OCI-LY7 (cell line): ENCODE results near the gene IL24. TPM values are rescaled to one million over a fixed set of nuclear protein-coding genes. Genes with fewer than 3 reads are reported as not detected.

Source experiments
- BruUV-seq: library from RNA; stranded (reverse); fragments of 400-500 nt; replicated peaks from 2 replicates; lab custom pipeline; 2021; lab: Mats Ljungman, UMichigan
- CTCF ChIA-PET: fragments of 300-600 bp; sonication (Branson Sonifier 250); formaldehyde crosslinking; loops from one replicate; lab custom pipeline; 2022; ENCODE audit warnings: antibody characterized with exemption; ENCODE audit not compliant: unreplicated experiment; lab: Charles Lee
- POLR2A ChIA-PET: fragments of 300-600 bp; sonication (Branson Sonifier 250); formaldehyde crosslinking; loops from one replicate; lab custom pipeline; 2022; ENCODE audit warnings: antibody characterized with exemption; lab: Charles Lee
- DNase-seq: peaks from one replicate; pipeline ENCODE4 v3.0.0-alpha.2; 2015; ENCODE audit warnings: low spot score
- H2AFZ ChIP-seq: fragments of 200-600 bp; sonication (generic), shearing (Covaris generic); 2 replicates; pipeline ENCODE4 v1.6.1; 2014; ENCODE audit warnings: mild to moderate bottlenecking, antibody characterized with exemption, low read length, moderate library complexity
- H3K27ac ChIP-seq: fragments of 200-600 bp; sonication (generic); 2 replicates; pipeline ENCODE4 v1.5.1; 2014; ENCODE audit warnings: mixed run types, low read depth, mild to moderate bottlenecking, moderate library complexity, low read length, inconsistent platforms; ENCODE audit not compliant: poor library complexity, severe bottlenecking
- H3K36me3 ChIP-seq: fragments of 200-600 bp; sonication (generic); 2 replicates; pipeline ENCODE4 v1.6.1; 2014; ENCODE audit warnings: mild to moderate bottlenecking, antibody characterized with exemption, low read length, moderate library complexity, mixed read lengths; ENCODE audit not compliant: insufficient read depth
- H3K4me1 ChIP-seq: fragments of 200-600 bp; sonication (generic); 2 replicates; pipeline ENCODE4 v1.5.1; 2014; ENCODE audit warnings: mild to moderate bottlenecking, low read length; ENCODE audit not compliant: insufficient read depth, poor library complexity, severe bottlenecking
- H3K4me2 ChIP-seq: fragments of 200-600 bp; sonication (generic); 2 replicates; pipeline ENCODE4 v1.6.1; 2014; ENCODE audit warnings: mild to moderate bottlenecking, low read length
- H3K4me3 ChIP-seq: fragments of 200-600 bp; sonication (generic); 2 replicates; pipeline ENCODE4 v1.5.1; 2014; ENCODE audit warnings: mild to moderate bottlenecking, low read depth, low read length; ENCODE audit not compliant: poor library complexity, severe bottlenecking
- H3K79me2 ChIP-seq: fragments of 200-600 bp; sonication (generic); 2 replicates; pipeline ENCODE4 v1.6.1; 2016; ENCODE audit warnings: low read depth, mild to moderate bottlenecking, low read length, moderate library complexity, mixed read lengths; ENCODE audit not compliant: insufficient read depth
- H3K9me2 ChIP-seq: fragments of 200-600 bp; sonication (generic); 2 replicates; pipeline ENCODE4 v1.6.1; 2016; ENCODE audit warnings: mild to moderate bottlenecking, low read length, mixed read lengths; ENCODE audit not compliant: insufficient read depth
- H3K9me3 ChIP-seq: fragments of 200-600 bp; sonication (generic); 2 replicates; pipeline ENCODE4 v1.6.1; 2014; ENCODE audit warnings: mild to moderate bottlenecking, mixed run types, low read length, mixed read lengths
- H4K20me1 ChIP-seq: fragments of 200-600 bp; sonication (generic); 2 replicates; pipeline ENCODE4 v1.6.1; 2014; ENCODE audit warnings: mild to moderate bottlenecking, antibody characterized with exemption, low read length, moderate library complexity, mixed read lengths; ENCODE audit not compliant: insufficient read depth
- CTCF ChIP-seq: fragments of 200-600 bp; sonication (generic); conservative IDR thresholded peaks from 2 replicates; pipeline ENCODE4 v1.5.1; 2014; ENCODE audit warnings: mild to moderate bottlenecking, antibody characterized with exemption, low read length, moderate library complexity, mixed read lengths
- EZH2phosphoT487 ChIP-seq: fragments of 200-600 bp; sonication (generic); IDR thresholded peaks from 2 replicates; pipeline ENCODE4 v1.6.1; 2018; ENCODE audit warnings: low read depth, borderline replicate concordance, mild to moderate bottlenecking, mixed run types, antibody characterized with exemption, low read length, moderate library complexity, mixed read lengths
- intact Hi-C: fragments of 100-400 bp; cut with micrococcal nuclease; formaldehyde crosslinking; loops from one replicate; pipeline ENCODE4 v1.10.0; 2022; ENCODE audit not compliant: unreplicated experiment
- total RNA-seq, 2 experiments: library from RNA; depleted of rRNA in 1 of 2; stranded (reverse); fragments of >200 nt in 1 of 2; shearing (Covaris generic) in 1 of 2; gene quantifications; 2 replicates each; pipeline ENCODE4 v1.2.3, GENCODE V29; 2014 to 2022

IL24 gene
- total RNA-seq, 2 experiments from 2014 or later: not detected

- intact Hi-C loops: no loop called here
- POLR2A ChIA-PET: interaction anchor here (0.9 to 1.5 kb wide), 4 partner anchors 8 to 16 kb away, joined by 3 to 4 read pairs (median 4); no protein-coding TSS in a partner anchor
Measured at GRCh38 chr1:206916000-206916709, 18.9 kb downstream of the IL24 start.

GRCh38 chr1:206918076-206918475 is 20.8 kb downstream of the IL24 start:
- no peaks in the 10 kb centered on the region for H3K9me3 ChIP-seq
- H3K4me3 ChIP-seq: no peak overlapping the region
- H3K36me3 ChIP-seq: no peaks in the 10 kb centered on the region
- ChIA-PET POLR2A (interaction anchor here (0.6 to 1.1 kb wide), 2 partner anchors 100 to 246 kb away, joined by 3 to 5 read pairs; no protein-coding TSS in a partner anchor), CTCF (interaction anchor here (1.4 kb wide), 1 partner anchor 9 kb away, joined by 3 read pairs; no protein-coding TSS in a partner anchor)
- intact Hi-C loops: no loop called here
- H3K79me2 ChIP-seq: no peaks in the 10 kb centered on the region
- no peak overlapping the region for H3K4me2 ChIP-seq
- no peak for DNase-seq
- no peaks in the 10 kb centered on the region for H3K9me2 ChIP-seq
- peaks cover 22% of the 10 kb centered on the region for H3K4me1 ChIP-seq
- H2AFZ ChIP-seq: no peak overlapping the region
- no TSS peak for BruUV-seq
- H3K27ac ChIP-seq: no peak overlapping the region
- TF ChIP-seq EZH2phosphoT487 (no peak), CTCF (no peak)
- H4K20me1 ChIP-seq: no peaks in the 10 kb centered on the region

More at GRCh38 chr1:206916000-206916709, 18.9 kb downstream of the IL24 start:
- no peak overlapping the region for H2AFZ ChIP-seq
- no peaks in the 10 kb centered on the region for H3K9me2 ChIP-seq
- CTCF ChIA-PET: interaction anchor here (0.6 to 1.5 kb wide), 3 partner anchors 15 to 181 kb away, joined by 3 to 4 read pairs (median 4); no protein-coding TSS in a partner anchor
- no peak overlapping the region for H3K27ac ChIP-seq
- no peaks in the 10 kb centered on the region for H3K36me3 ChIP-seq
- H4K20me1 ChIP-seq: no peaks in the 10 kb centered on the region
- DNase-seq: no peak
- no TSS peak for BruUV-seq
- H3K4me3 ChIP-seq: no peak overlapping the region
- no peaks in the 10 kb centered on the region for H3K9me3 ChIP-seq
- TF ChIP-seq EZH2phosphoT487: no peak
- TF ChIP-seq CTCF: no peak
- no peaks in the 10 kb centered on the region for H3K79me2 ChIP-seq
- peaks cover 3% of the 10 kb centered on the region for H3K4me1 ChIP-seq
- no peak overlapping the region for H3K4me2 ChIP-seq
